HepG2 (cell line): ENCODE data around the gene EP300. TPM values are rescaled to one million over a fixed set of nuclear protein-coding genes. Genes with fewer than 3 reads are reported as not detected.

ENCODE experiments used
- ATAC-seq: fragments of 200-7000 bp; cut with Tn5 transposase; 3 replicates; pipeline ENCODE4 v1.9.1; 2020; ENCODE audit warnings: mild to moderate bottlenecking, moderate library complexity
- BruUV-seq: library from RNA; stranded (reverse); fragments of 400-500 nt; replicated peaks from 2 replicates; lab custom pipeline; 2021; lab: Mats Ljungman, UMichigan
- CTCF ChIA-PET: fragments of 300-600 bp; formaldehyde crosslinking; extraction: SDS; loops from one replicate; lab custom pipeline; 2021; ENCODE audit warnings: low total read pairs, inconsistent platforms, low intra/inter-chr PET ratio; lab: Yijun Ruan, JAX
- POLR2A ChIA-PET: fragments of 350-600 bp; sonication (Branson Sonifier 250); formaldehyde crosslinking; loops from one replicate; lab custom pipeline; 2020; ENCODE audit warnings: antibody characterized with exemption, inconsistent platforms; lab: Yijun Ruan, JAX
- DNase-seq: peaks from one replicate; pipeline ENCODE4 v3.0.0-alpha.2; 2015; ENCODE audit warnings: low spot score
- FAIRE-seq: peaks from 3 replicates; lab custom pipeline; 2011; peaks lifted over from hg19 to GRCh38; lab: Jason Lieb, UNC
- H2AFZ ChIP-seq: one replicate; pipeline ENCODE4 v1.6.1; 2011; ENCODE audit warnings: low read length, inconsistent platforms
- H3K27ac ChIP-seq: fragments of 300-600 bp; 3 replicates; pipeline ENCODE4 v1.8.0; 2011; ENCODE audit warnings: mixed run types, mild to moderate bottlenecking, mixed read lengths, low read length, inconsistent platforms; ENCODE audit not compliant: insufficient read depth; ENCODE audit errors: extremely low read length
- H3K27me3 ChIP-seq, 2 experiments: fragments of 200-600 bp in 1 of 2; 2 replicates in 1 of 2; 3 replicates in 1 of 2; pipeline versions ENCODE4 v1.6.0 to v1.8.0; 2011; ENCODE audit warnings: low read length in 2 of 2, mild to moderate bottlenecking in 2 of 2, moderate library complexity in 2 of 2, inconsistent platforms in 1 of 2; ENCODE audit not compliant: insufficient read depth in 2 of 2, control insufficient read depth in 1 of 2
- H3K36me3 ChIP-seq, 2 experiments: fragments of 200-600 bp in 1 of 2; replicated peaks in 1 of 2; 2 replicates in 1 of 2; 3 replicates in 1 of 2; pipeline versions ENCODE4 v1.5.1 to v1.8.0; 2011; ENCODE audit warnings: low read length in 2 of 2, inconsistent platforms in 1 of 2; ENCODE audit not compliant: insufficient read depth in 2 of 2, control insufficient read depth in 1 of 2
- H3K4me1 ChIP-seq: 2 replicates; pipeline ENCODE4 v1.5.1; 2012; ENCODE audit warnings: low read length, inconsistent platforms; ENCODE audit not compliant: insufficient read depth
- H3K4me2 ChIP-seq: 2 replicates; pipeline ENCODE4 v1.6.0; 2011; ENCODE audit warnings: low read depth, low read length, inconsistent platforms
- H3K4me3 ChIP-seq, 3 experiments: fragments of 200-600 bp in 1 of 3; sonication (generic), shearing (Covaris generic) in 1 of 3; replicated peaks in 1 of 3; 2 replicates each; pipeline ENCODE4 v1.5.1; 2011 to 2016; ENCODE audit warnings: low read length in 3 of 3, inconsistent platforms in 2 of 3, low read depth in 2 of 3, mild to moderate bottlenecking in 2 of 3, control low read depth in 1 of 3, mixed read lengths in 1 of 3; ENCODE audit not compliant: insufficient read depth in 1 of 3
- H3K79me2 ChIP-seq: one replicate; pipeline ENCODE4 v1.6.1; 2011; ENCODE audit warnings: low read length, inconsistent platforms; ENCODE audit not compliant: insufficient read depth
- H3K9ac ChIP-seq: 2 replicates; pipeline ENCODE4 v1.6.0; 2011; ENCODE audit warnings: mild to moderate bottlenecking, low read depth, low read length, inconsistent platforms; ENCODE audit not compliant: insufficient read depth
- H3K9me3 ChIP-seq: 2 replicates; pipeline ENCODE4 v1.5.1; 2012; ENCODE audit warnings: mild to moderate bottlenecking, low read length
- H4K20me1 ChIP-seq: 2 replicates; pipeline ENCODE4 v1.6.0; 2011; ENCODE audit warnings: inconsistent platforms, mild to moderate bottlenecking, low read length, moderate library complexity; ENCODE audit not compliant: insufficient read depth
- FOXP1 ChIP-seq, 2 experiments: fragments of 450-650 bp in 1 of 2; IDR thresholded peaks; 2 replicates each; pipeline ENCODE4 v1.6.1; 2017 to 2018; ENCODE audit warnings: antibody characterized with exemption in 1 of 2
- HNF4A ChIP-seq: sonication (generic); formaldehyde crosslinking; IDR thresholded peaks from 2 replicates; pipeline ENCODE4 v1.4.0; 2020; ENCODE audit warnings: missing genetic modification reagents
- HNRNPL ChIP-seq: fragments of 200-400 bp; formaldehyde crosslinking; IDR thresholded peaks from 2 replicates; pipeline ENCODE4 v1.6.1; 2017; ENCODE audit warnings: mild to moderate bottlenecking, low read depth, low read length
- NR2F1 ChIP-seq, 2 experiments: fragments of 450-650 bp in 1 of 2; formaldehyde crosslinking in 1 of 2; IDR thresholded peaks; 2 replicates each; pipeline versions ENCODE4 v1.5.0 to v1.6.1; 2016 to 2020; ENCODE audit warnings: mild to moderate bottlenecking in 1 of 2, missing compliant biosample characterization in 1 of 2, missing genetic modification reagents in 1 of 2, moderate library complexity in 1 of 2
- RBM39 ChIP-seq: fragments of 200-400 bp; formaldehyde crosslinking; IDR thresholded peaks from one replicate; pipeline ENCODE4 v1.6.1; 2018; ENCODE audit warnings: antibody characterized with exemption, mild to moderate bottlenecking, low read depth, low read length; ENCODE audit not compliant: poor library complexity, severe bottlenecking
- SP4 ChIP-seq: sonication (generic); formaldehyde crosslinking; IDR thresholded peaks from 2 replicates; pipeline ENCODE4 v1.8.1; 2023; ENCODE audit warnings: mild to moderate bottlenecking, missing genetic modification reagents
- ZNF281 ChIP-seq: sonication (generic); formaldehyde crosslinking; IDR thresholded peaks from 2 replicates; pipeline ENCODE4 v1.4.0; 2020; ENCODE audit warnings: missing genetic modification reagents, borderline replicate concordance
- ZSCAN21 ChIP-seq: sonication (generic); formaldehyde crosslinking; IDR thresholded peaks from 2 replicates; pipeline ENCODE4 v1.8.0; 2022; ENCODE audit warnings: mild to moderate bottlenecking, missing genetic modification reagents, moderate library complexity, borderline replicate concordance
- WGBS: methylation state at CpG from one replicate; pipeline ENCODE4 v1.1.6; 2017; ENCODE audit warnings: low lambda C conversion rate; 5-methylcytosine and 5-hydroxymethylcytosine counted together
- in situ Hi-C: cut with HindIII; loops from 2 replicates; pipeline ENCODE4 v1.10.0; 2017; ENCODE audit warnings: low pct_unique_long_range_greater_than_20kb; ENCODE audit not compliant: extremely low pct_ligation_motif_present
- intact Hi-C: fragments of 100-400 bp; cut with micrococcal nuclease; formaldehyde crosslinking; loops from one replicate; pipeline ENCODE4 v1.10.0; 2022; ENCODE audit not compliant: unreplicated experiment
- polyA plus RNA-seq, 8 experiments: library from polyadenylated mRNA; depleted of rRNA in 3 of 8; stranded (reverse) in 7 of 8; unstranded in 1 of 8; fragments of >200 nt; fragmentation: Illumina TruSeq in 4 of 8; extraction: Trizol in 4 of 8; gene quantifications; 2 replicates each; pipeline versions ENCODE4 v1.2.1 to v1.2.3, GENCODE V29; 2011 to 2016; ENCODE audit warnings: low read depth in 4 of 8, missing spikeins in 1 of 8, mixed read lengths in 1 of 8; ENCODE audit not compliant: insufficient read depth in 1 of 8
- total RNA-seq, 5 experiments: library from RNA; depleted of rRNA; stranded (reverse); fragments of >200 nt; fragmentation: Illumina TruSeq; extraction: Trizol; gene quantifications; 2 replicates each; pipeline ENCODE4 v1.2.3, GENCODE V29; 2016; ENCODE audit warnings: low read depth in 1 of 5
- TF ChIP-seq, protein P1 (sequence below): sonication (generic); formaldehyde crosslinking; conservative IDR thresholded peaks from 2 replicates; pipeline ENCODE4 v1.4.0; 2020; ENCODE audit warnings: missing genetic modification reagents

Gene EP300
- total and polyA plus RNA-seq, 2 of the 13 experiments (the other 11 are each of a cell fraction or from before 2014, with no cell fraction given), result 13.6 to 14.9 TPM

- DNase-seq (no peak), FAIRE-seq (no peak), ATAC-seq (peak; percentile 56)
- H3K36me3 ChIP-seq, result peaks cover 15 to 27% of the 10 kb centered on the region in 2 experiments; a peak in 4 of 5 replicates
- H2AFZ ChIP-seq, result no peak overlapping the region
- 93% methylated on average over 6 of the region's 9 CpGs for WGBS
- no peaks in the 10 kb centered on the region for H3K27me3 ChIP-seq
- peak overlapping the region; percentile 41 for H3K9ac ChIP-seq
- POLR2A ChIA-PET, result interaction anchor here (0.6 to 1.0 kb wide), 4 partner anchors 12 to 240 kb away, joined by 3 to 6 read pairs (median 4); partner anchors contain the start of gene ZC3H7B
- in situ Hi-C loops, result no loop called here
- intact Hi-C loops, result no loop called here
- no peak overlapping the region for H3K4me3 ChIP-seq
- no peaks in the 10 kb centered on the region for H4K20me1 ChIP-seq
- no peaks in the 10 kb centered on the region for H3K9me3 ChIP-seq
- BruUV-seq, result no TSS peak
- peak overlapping the region; percentile 77 for H3K27ac ChIP-seq
- TF ChIP-seq FOXP1 (IDR thresholded peaks at IDR 0.05) (no peak), FOXP1 (CRISPR knock-in tag; IDR thresholded peaks at IDR 0.05) (no peak), RBM39 (peak; percentile 20)
- H3K4me1 ChIP-seq, result peaks cover 23% of the 10 kb centered on the region
- H3K4me2 ChIP-seq, result peak overlapping the region; percentile 59
- no peaks in the 10 kb centered on the region for H3K79me2 ChIP-seq
- CTCF ChIA-PET, result no interaction called here
Observed at GRCh38 chr22:41222846-41223507, 130.6 kb downstream of the EP300 start.

DNA sequence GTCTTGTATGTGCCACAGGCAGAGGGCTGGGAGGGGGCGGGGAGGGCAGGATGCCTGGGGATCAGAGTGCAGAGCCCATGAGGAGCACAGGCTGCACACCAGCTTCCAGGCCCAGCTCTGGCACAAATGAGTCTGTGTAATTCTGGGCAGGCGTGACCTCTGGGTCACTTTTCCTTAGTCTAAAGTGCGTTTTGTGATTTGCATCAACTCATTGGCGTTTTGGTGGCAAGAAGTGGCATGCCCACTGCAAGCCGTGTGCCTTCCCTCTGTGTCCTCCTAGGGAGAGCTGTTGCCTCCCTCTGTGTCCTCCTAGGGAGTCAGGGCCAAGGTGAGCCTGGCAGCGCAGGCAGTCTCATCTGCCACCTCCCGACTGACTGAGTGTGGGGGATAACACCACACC, 131.1 kb downstream of the EP300 start:
- peaks cover 23% of the 10 kb centered on the region for H3K4me1 ChIP-seq
- no peaks in the 10 kb centered on the region for H4K20me1 ChIP-seq
- DNase-seq, result peak; percentile 59
- peaks cover 15 to 27% of the 10 kb centered on the region in 2 experiments; a peak in 4 of 5 replicates for H3K36me3 ChIP-seq
- ChIA-PET CTCF (no interaction called here), POLR2A (interaction anchor here (0.6 to 1.0 kb wide), 5 partner anchors 11 to 241 kb away, joined by 3 to 6 read pairs (median 4); partner anchors contain the start of gene ZC3H7B)
- intact Hi-C loops, result no loop called here
- H3K9ac ChIP-seq, result peak overlapping the region; percentile 53
- ATAC-seq, result peak; percentile 89
- no peaks in the 10 kb centered on the region for H3K9me3 ChIP-seq
- H3K4me2 ChIP-seq, result peak overlapping the region; percentile 59
- no peak overlapping the region for H2AFZ ChIP-seq
- peak overlapping the region; percentile 77 for H3K27ac ChIP-seq
- BruUV-seq, result no TSS peak
- 33% methylated on average over 3 of the region's 7 CpGs for WGBS
- H3K79me2 ChIP-seq, result no peaks in the 10 kb centered on the region
- peak; percentile 72 for FAIRE-seq
- no peaks in the 10 kb centered on the region for H3K27me3 ChIP-seq
- no peak overlapping the region for H3K4me3 ChIP-seq
- in situ Hi-C loops, result no loop called here
- TF ChIP-seq, protein P1, sequence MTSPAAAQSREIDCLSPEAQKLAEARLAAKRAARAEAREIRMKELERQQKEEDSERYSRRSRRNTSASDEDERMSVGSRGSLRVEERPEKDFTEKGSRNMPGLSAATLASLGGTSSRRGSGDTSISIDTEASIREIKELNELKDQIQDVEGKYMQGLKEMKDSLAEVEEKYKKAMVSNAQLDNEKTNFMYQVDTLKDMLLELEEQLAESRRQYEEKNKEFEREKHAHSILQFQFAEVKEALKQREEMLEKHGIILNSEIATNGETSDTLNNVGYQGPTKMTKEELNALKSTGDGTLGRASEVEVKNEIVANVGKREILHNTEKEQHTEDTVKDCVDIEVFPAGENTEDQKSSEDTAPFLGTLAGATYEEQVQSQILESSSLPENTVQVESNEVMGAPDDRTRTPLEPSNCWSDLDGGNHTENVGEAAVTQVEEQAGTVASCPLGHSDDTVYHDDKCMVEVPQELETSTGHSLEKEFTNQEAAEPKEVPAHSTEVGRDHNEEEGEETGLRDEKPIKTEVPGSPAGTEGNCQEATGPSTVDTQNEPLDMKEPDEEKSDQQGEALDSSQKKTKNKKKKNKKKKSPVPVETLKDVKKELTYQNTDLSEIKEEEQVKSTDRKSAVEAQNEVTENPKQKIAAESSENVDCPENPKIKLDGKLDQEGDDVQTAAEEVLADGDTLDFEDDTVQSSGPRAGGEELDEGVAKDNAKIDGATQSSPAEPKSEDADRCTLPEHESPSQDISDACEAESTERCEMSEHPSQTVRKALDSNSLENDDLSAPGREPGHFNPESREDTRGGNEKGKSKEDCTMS, result no peak
- TF ChIP-seq HNRNPL (peak; percentile 89), ZNF281 (CRISPR knock-in tag) (peak; percentile 66; the same call in 1 of the 2 replicates), NR2F1 (CRISPR knock-in tag; IDR thresholded peaks at IDR 0.05) (peak; percentile 49 to 67), SP4 (CRISPR knock-in tag) (peak; percentile 37; the same call in 1 of the 2 replicates), HNF4A (CRISPR knock-in tag) (peak; percentile 85), ZSCAN21 (CRISPR knock-in tag) (0 out of 2 replicates have a peak, but pooled peaks have one; percentile 57)
